Ammon's horn (tissue), 1 donor: Measurements from ENCODE around the gene NELL1.

Source experiments
- DNase-seq: peaks from one replicate; pipeline ENCODE4 v3.0.0-alpha.2; 2016; ENCODE audit warnings: low spot score

The NELL1 gene

DNA sequence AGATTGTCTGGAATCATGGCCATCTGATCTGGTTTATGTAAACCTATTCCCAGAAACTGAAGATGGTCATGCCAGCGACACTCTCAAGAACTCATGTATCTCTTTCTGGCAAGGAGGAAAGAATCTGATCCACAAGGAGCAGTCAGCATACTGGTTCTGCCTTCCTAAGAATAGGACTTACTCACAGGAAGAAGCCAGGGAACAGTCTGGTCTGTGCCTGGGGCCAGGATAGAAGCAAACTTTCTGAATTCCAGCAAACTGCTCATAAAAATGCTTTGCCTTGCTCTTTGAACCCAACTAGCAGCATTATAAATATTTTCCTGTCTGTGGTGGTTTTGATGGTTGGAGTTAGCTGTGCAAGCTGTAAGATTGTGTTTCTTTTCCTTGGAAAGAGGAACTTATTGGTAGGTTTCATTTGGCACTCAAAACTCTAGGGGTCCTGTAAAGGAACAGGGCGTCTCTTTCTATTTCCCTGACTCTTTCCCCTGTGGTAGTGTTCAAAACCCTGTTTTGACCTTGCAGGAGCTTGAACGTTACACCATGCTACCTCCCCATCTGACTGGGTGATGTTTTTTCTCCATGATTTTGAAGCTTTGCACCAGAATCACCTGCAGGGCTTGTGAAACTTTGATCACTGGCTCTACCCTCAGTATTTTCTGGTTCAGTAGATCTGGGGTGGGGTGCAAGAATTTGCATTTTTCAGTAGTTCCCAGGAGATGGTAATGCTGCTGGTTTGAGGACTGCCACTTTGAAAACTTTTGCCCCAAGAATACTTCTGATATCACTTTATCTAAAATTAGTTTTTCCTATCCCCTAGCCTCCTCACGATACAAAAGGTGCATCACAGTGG is 895.7 kb downstream of the NELL1 start:
- no peak for DNase-seq

DNA sequence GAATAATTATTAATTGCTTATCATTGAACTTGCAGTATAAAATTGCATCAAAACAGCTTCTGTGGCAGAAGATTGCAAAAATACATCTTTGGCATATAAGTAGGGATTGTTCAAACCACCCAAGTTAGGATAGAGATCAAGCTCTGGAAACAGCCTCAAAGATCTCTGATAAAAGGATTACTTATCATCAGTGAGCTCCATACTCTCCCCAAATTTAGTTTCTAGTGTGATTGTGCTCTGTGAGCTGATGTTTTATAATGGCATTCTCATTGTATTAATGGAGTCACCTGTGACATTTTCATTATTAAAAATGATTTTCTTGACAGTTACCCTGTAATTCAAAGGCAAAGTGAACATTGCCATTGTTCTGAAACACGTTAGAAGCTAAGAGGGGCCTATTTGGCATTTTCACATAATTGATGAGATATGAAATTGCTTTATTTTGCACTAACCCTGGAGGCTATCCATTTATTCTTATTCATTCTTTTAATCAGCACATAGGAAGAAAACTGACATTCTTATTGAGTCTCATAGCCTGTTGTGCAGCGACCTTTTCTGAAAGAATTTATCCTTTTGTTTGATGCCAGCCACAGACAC is 897.2 kb downstream of the NELL1 start:
- DNase-seq: no peak

DNA sequence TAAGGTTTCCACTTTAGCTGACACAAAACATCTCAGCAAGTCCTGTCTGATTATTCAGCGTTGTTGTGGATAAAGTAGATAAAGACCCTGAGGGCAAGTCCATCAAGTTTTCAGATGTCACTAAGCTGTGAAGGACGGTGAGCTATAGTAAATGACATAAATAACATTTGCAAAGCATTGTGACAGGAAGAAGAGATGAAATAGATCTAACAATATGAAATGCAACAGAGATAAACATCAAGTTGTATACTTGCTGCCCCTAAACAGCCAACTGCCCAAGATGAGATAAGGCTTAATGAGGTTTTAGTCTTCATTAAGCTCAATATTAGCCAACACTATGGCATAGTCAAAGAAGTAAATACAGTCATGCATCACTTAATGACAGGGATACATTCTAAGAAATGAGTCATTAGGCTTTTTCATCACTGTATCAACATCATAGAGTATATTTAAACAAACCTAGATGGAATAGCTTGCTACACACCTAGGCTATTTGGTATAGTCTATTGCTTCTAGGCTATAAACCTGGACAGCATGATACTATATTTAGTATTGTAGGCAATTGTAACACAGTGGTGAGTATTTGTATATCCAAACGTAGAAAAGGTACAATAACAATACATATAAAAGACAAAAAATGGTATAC is 898.4 kb downstream of the NELL1 start:
- DNase-seq: no peak

DNA sequence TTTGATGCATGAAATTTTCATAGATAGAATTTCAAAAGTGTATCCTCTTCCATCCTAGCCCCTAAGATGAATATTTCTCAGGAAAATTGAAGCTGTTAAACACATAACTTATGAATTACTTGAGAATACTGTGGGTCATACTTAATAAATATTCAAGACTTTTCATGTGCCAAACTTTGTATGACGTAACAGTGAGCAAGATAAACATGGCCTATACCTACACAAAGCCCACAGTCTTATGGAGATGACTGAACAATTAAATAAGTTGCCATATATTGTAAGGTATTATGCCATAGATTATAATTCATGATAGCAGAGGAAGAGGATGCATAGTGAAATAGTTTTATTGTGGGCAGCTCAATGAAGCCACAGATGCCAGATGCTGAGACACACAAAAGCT is 902.8 kb downstream of the NELL1 start:
- DNase-seq: no peak

DNA sequence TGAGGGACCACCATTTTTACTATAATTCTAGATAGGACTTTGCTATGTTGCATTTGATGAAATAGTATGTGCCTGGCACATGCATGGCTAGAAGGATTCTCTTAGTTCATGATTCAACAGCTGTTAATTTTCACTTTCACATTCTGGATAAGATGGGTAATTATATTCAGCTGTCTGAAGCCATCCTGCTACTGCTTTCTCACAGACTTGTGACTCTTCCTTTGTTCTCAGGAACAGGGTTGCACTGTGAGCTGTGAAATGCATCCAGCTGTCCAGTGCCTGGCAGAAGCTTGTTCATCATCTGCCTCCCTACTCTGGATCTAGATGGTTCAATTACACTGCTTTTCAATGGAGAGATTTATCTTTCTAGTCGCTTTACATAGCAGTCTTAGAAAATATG is 913.4 kb downstream of the NELL1 start:
- peak; percentile 53 for DNase-seq

DNA sequence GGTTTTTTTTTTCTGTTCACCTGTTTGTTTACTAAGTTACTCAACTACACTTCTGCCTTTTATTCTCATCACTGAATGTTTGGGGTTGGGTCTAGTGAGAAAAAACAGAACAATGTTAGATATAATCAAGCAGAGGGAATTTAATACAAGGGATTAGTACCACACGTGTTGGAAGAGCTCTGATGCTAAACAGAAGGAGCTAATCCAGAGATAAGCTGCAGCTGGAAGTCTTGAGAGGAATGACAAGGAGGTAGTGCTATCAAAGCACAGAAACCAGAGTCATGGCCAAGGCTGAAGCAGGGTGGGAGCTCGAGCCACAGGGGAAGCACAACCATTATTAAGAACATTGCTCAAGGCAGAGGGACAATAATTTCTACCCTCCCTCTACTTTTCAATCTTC is 919.4 kb downstream of the NELL1 start:
- no peak for DNase-seq

DNA sequence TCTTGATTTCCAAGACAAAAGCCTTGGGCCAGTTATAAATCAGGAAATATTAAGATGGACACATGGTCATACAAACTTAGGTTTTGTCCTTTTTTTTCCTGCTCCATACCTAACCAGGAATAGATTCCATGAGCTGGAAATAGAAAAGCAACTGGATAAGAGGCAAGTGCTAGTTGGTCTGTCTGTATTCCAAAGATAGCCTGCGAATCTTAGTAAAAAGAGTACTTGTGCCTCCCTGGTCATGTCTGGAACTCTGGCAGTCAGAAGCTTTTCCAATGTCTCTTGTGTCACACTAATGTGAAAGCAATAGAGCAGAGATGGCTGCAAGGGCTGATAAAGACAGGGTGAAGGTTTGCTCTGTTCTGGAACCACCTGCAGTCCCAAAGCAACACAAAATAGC is 933.3 kb downstream of the NELL1 start:
- no peak for DNase-seq

DNA sequence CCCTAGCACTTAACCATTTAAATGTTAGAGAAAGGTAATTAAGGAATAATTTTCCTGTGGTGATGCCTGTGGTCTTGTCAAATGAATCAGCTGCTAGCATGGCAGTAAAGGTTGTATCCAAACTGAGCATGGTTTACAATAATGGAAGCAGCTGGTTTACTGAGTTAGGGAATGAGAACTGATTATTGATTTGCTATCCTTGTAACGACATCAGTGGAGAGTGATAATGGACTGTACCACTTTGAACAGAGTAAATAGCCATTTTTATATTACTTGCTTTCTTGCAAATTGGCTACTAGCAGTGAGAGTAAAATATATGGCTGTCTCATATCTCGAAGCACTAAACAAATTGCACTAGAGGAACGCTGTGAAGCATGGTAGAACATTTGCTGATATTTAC is 934.5 kb downstream of the NELL1 start:
- DNase-seq: no peak

DNA sequence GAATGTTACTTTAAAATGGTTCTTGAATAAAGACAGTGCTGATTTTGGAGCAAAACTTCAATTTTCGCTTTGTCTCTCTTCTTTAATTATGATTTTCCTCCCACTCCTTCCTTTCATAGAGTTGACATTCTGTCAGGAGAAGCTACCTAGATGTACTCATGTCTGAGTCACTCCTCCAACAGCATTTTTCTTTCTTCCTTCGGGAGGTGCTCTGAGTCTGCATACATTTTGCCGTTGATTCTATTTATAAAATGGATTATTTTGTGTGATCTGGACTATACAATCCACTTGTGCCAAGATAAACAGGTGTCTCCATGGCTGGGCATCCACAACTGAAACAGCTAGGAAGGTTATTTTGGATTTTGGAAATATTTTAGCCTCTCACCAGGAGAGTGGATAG is 935.2 kb downstream of the NELL1 start:
- DNase-seq: no peak

DNA sequence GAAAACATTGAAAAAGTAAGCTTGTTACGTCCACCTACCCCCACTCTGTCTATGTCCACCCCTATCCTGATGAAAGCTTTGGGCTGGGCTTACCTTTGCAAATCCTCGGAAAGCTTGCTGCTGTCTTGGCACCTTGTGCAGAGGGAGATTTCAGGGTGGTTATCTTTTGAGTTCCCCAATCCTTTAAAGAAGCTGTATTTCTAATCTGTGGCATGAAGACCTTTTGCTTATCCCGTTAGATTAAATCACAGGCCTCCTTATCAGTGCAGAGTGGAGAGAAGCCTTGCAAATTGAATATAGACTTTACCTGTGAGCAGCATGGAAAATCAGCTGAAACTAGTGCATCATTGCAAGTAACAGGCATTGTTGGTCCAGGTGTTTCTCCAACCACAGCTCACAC is 942.9 kb downstream of the NELL1 start:
- DNase-seq: no peak

DNA sequence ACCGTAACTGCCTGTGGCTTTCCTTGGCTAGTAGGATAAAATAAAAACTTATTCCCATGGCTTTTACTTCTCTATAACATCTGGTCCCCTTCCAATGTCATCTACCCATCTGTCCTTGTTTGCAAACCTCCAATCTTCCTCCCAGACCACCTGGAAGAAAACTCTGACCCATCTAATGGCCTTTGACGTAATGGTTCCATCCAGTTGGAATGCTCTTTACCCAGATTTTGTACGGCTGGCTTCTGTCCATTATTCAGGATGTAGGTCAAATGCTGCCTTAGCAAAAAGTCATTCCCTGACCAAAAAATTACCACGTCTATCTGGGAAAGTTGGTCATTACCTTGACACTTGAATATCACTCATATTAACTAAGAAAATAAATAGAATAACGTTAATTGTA is 945.6 kb downstream of the NELL1 start:
- DNase-seq: no peak

DNA sequence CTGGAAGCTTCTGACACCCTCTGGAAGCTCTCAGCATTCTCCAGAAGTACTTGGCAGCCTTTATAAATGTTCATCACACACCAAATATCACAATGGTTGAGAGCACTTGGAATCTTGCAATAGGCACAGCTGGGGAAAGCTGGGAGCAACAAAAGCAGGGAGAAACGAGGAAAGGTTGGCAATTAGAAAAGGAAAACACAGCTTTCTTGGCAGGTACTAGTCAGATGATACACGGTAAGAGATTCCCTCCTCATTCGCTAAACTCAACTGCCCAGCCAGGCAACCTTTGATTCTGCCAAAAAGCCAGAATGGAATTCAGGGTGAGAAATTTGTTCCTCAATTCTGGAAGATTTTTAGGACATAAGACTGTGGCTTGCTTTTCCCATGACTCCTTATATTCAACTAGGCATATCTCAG is 946.6 kb downstream of the NELL1 start:
- no peak for DNase-seq

DNA sequence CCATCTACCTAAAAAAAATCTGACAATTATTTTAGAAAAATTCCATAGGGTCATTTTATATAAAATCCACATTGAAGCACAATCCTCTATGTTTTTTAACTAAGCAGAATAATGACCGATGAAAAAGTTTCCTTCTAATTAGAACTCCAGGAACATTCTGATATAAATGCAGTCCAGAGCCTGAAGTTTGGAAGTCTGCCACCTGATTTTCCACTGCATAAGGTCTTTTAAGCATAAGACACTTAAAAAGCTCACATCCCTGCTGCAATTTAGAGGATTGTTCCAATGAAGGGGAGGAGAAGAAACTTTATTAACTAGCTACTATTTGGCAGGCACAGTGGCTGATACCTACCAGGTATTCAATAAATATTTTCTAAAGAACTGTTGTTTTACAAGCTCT is 953.2 kb downstream of the NELL1 start:
- peak; percentile 27 for DNase-seq

DNA sequence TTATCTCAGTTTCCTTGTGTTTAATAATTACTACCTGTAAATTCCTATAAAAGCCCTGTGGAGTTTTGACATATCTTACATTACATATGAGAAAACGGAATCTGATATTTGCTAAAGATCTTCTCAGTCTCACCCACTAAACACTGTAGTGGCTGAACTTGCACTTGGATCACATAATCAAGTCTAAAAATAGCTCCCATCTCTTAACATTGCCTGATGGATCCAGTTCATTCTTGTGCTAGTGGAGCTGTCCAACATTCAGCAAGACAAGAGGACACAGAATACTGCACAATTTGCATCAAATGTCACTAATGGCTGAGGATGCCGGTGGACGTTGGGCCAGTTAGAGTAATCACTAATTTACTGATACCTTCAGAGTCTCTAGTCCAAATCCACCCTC is 953.6 kb downstream of the NELL1 start:
- no peak for DNase-seq
